ENCODE results near the gene CLEC3B.
"Not testable (repeated sequence)": the region's sequence is repeated elsewhere in the genome, so short reads cannot be mapped to it uniquely, and the experiment has no call there.

The CLEC3B gene

GRCh38 chr3:45071075-45071474, 45.0 kb downstream of the CLEC3B start:
- no peak for DNase-seq

- DNase-seq: no peak
Measured at GRCh38 chr3:45075821-45076625, 49.9 kb downstream of the CLEC3B start.

- DNase-seq: not testable (repeated sequence)
Measured at GRCh38 chr3:45078256-45078655, 52.2 kb downstream of the CLEC3B start.

- DNase-seq: no peak
Measured at GRCh38 chr3:45078910-45079522, 52.9 kb downstream of the CLEC3B start.

- no peak for DNase-seq
Measured at GRCh38 chr3:45079715-45080114, 53.6 kb downstream of the CLEC3B start.

DNA sequence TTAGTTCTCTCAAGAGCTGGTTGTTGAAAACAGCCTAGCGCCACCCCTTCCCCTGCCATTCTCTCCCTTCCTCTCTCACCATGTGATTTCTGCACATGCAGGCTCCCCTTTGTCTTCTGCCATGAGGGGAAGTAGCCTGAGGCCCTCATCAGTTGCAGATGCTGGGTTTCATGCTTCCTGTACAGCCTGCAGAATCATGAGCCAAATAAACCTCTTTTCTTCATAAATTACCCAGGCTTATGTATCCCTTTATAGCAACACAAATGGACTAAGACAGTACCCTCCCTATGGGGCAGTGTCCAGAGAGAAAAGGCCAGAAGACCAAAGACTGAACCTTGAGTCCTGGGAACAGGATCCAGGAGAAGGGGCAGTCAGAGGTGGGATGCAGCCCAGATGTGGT, 54.7 kb downstream of the CLEC3B start:
- DNase-seq: no peak

- no peak for DNase-seq
Measured at GRCh38 chr3:45081506-45082141, 55.5 kb downstream of the CLEC3B start.

- DNase-seq: no peak
Measured at GRCh38 chr3:45082142-45082538, 56.0 kb downstream of the CLEC3B start.

- no peak for DNase-seq
Measured at GRCh38 chr3:45083023-45083422, 56.9 kb downstream of the CLEC3B start.

GRCh38 chr3:45084361-45084760, 58.3 kb downstream of the CLEC3B start:
- DNase-seq: no peak

GRCh38 chr3:45084820-45085816, 59.0 kb downstream of the CLEC3B start:
- DNase-seq: no peak

All from KG1 (cell line).